NCI-H2196 treated with DMSO at 0.1 percent for 48 hours (cell line): Measurements from ENCODE around the gene SMR3A.

Experiments used
- DNase-seq: peaks from one replicate; lab custom pipeline; 2025; ENCODE audit not compliant: unreplicated experiment; lab: John Stamatoyannopoulos, UW

SMR3A gene

GRCh38 chr4:70360460-70360859 lies at the start of gene SMR3A:
TSS of gene SMR3A (plus strand) at chr4:70360760. CDS start at chr4:70362116, 1,356 bp downstream.
- DNase-seq = no peak

GRCh38 chr4:70313736-70314135 lies 46.8 kb upstream of the SMR3A start:
- no peak for DNase-seq

GRCh38 chr4:70315928-70316327 lies 44.6 kb upstream of the SMR3A start:
- DNase-seq = no peak

GRCh38 chr4:70326052-70326451 lies 34.5 kb upstream of the SMR3A start:
- DNase-seq = no peak

- no peak for DNase-seq
These were observed 25.9 kb upstream of the SMR3A start, which contains the start of gene CABS1 for GRCh38 chr4:70334681-70335080. TSS of gene CABS1 (plus strand) at chr4:70334981. CDS start at chr4:70335040, 59 bp downstream.

- DNase-seq = no peak
These were observed 24.5 kb upstream of the SMR3A start for GRCh38 chr4:70336043-70336442.

GRCh38 chr4:70337886-70338420 lies 22.6 kb upstream of the SMR3A start:
- DNase-seq = no peak

- no peak for DNase-seq
These were observed 4.4 kb upstream of the SMR3A start for GRCh38 chr4:70356185-70356584.

- DNase-seq = no peak
These were observed 1.4 kb upstream of the SMR3A start for GRCh38 chr4:70359115-70359661.

- no peak for DNase-seq
These were observed 3.4 kb downstream of the SMR3A start for GRCh38 chr4:70364002-70364401.

- DNase-seq = no peak
These were observed 4.9 kb downstream of the SMR3A start for GRCh38 chr4:70365479-70365878.

GRCh38 chr4:70367813-70368212 lies 7.3 kb downstream of the SMR3A start:
- DNase-seq = no peak

GRCh38 chr4:70371987-70372386 lies 11.4 kb downstream of the SMR3A start:
- DNase-seq = no peak

- no peak for DNase-seq
These were observed 12.2 kb downstream of the SMR3A start for GRCh38 chr4:70372760-70373159.

GRCh38 chr4:70380578-70380977 lies 20.0 kb downstream of the SMR3A start:
- no peak for DNase-seq

GRCh38 chr4:70382691-70383181 lies 22.2 kb downstream of the SMR3A start, which contains the start of gene SMR3B:
TSS of gene SMR3B (plus strand) at chr4:70383131. CDS start at chr4:70384511, 1,380 bp downstream.
- DNase-seq = no peak

GRCh38 chr4:70392057-70392776 lies 31.7 kb downstream of the SMR3A start:
- no peak for DNase-seq

GRCh38 chr4:70397580-70397979 lies 37.0 kb downstream of the SMR3A start, which contains the start of gene OPRPN:
TSS of gene OPRPN (plus strand) at chr4:70397940. CDS start at chr4:70399286, 1,346 bp downstream.
- DNase-seq = no peak

GRCh38 chr4:70399319-70399718 lies 38.8 kb downstream of the SMR3A start:
- no peak for DNase-seq

- no peak for DNase-seq
These were observed 42.2 kb downstream of the SMR3A start for GRCh38 chr4:70402762-70403161.

GRCh38 chr4:70405765-70406164 lies 45.2 kb downstream of the SMR3A start:
- DNase-seq = no peak
